ENCODE data around the gene SRRD. TPM values are rescaled to one million over a fixed set of nuclear protein-coding genes. Genes with fewer than 3 reads are reported as not detected.
A peak's percentile ranks its signal among the peaks of the same experiment; 100 is the strongest.

The SRRD gene
- total RNA-seq, 1 experiment from 2014 or later = 25.6 TPM

DNA sequence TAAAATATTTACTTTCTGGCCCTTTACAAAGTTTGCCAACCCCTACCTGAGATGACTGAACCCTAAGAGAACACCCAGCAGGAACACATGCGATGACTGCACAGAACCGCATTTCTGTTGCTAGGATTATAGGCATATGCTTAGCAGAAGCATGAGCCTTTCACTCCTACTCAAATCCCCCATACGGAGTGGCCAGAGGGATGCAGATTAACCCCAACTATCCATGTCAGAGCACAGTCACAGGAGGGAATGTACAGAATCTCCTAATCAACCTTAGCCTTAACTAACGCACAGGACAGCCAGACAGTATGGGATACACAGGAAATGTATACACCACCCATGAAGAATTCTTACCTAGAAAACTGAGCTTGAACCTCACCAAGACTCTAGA is 6.3 kb upstream of the SRRD start:
- CTCF ChIA-PET = interaction anchor here (0.5 kb wide), 1 partner anchor 16 kb away, joined by 6 read pairs; no protein-coding TSS in a partner anchor
- intact Hi-C loops (cut with micrococcal nuclease; ENCODE audit: unreplicated experiment) = no loop called here
- peaks cover 44% of the 10 kb centered on the region for H3K36me3 Mint-ChIP-seq (ENCODE audit: insufficient read depth, unreplicated experiment)
- H3K4me3 Mint-ChIP-seq (ENCODE audit: low read depth, unreplicated experiment) = no peak overlapping the region
- TF ChIP-seq, protein P1, sequence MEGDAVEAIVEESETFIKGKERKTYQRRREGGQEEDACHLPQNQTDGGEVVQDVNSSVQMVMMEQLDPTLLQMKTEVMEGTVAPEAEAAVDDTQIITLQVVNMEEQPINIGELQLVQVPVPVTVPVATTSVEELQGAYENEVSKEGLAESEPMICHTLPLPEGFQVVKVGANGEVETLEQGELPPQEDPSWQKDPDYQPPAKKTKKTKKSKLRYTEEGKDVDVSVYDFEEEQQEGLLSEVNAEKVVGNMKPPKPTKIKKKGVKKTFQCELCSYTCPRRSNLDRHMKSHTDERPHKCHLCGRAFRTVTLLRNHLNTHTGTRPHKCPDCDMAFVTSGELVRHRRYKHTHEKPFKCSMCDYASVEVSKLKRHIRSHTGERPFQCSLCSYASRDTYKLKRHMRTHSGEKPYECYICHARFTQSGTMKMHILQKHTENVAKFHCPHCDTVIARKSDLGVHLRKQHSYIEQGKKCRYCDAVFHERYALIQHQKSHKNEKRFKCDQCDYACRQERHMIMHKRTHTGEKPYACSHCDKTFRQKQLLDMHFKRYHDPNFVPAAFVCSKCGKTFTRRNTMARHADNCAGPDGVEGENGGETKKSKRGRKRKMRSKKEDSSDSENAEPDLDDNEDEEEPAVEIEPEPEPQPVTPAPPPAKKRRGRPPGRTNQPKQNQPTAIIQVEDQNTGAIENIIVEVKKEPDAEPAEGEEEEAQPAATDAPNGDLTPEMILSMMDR (IDR thresholded peaks at IDR 0.05; ENCODE audit: unreplicated experiment) = no peak
- H3K27me3 Mint-ChIP-seq (ENCODE audit: unreplicated experiment) = no peaks in the 10 kb centered on the region
- H3K4me1 Mint-ChIP-seq (ENCODE audit: low read depth, unreplicated experiment) = peaks cover 60% of the 10 kb centered on the region
- no peak for DNase-seq
- H3K9me3 Mint-ChIP-seq (ENCODE audit: low read depth, unreplicated experiment) = no peaks in the 10 kb centered on the region
- no TSS peak for BruUV-seq (replicated peaks)
- H3K27ac Mint-ChIP-seq (ENCODE audit: unreplicated experiment) = peak overlapping the region; percentile 41

DNA sequence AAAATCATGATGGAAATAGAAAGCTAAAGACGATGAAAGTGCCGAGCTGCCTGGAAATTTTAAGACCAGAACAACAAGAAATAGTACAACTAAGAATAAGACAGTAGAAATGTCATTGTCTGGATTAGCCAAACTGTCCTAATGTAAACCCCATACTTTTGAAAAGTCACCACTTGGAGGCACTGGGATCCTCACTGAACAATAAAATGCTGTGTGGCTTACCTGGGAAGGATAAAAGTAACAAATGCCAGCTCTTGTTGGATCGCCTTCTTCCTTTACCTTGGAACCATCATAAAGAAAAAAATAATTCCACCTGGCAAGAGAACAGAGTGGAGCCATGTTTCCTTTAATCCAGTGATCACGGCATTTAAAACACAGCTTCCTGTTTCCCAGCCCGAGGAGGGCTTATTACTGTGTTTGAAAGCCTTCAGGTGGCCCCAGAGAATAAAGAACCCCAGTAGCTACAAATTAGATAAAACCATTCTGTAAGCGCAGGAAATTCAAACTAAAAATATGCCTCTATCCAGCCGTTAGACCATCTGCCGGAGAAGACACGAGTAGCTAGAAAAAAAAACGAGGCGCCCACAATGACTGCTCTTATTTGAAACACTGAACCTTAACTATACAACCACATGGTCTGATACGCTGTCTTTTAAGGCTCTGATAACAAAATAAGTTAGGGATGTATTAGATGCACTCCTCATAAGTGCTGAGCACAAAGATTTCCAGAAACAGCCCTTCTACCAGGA is 4.5 kb upstream of the SRRD start:
- Mint-ChIP-seq H3K9me3 (ENCODE audit: low read depth, unreplicated experiment) (no peaks in the 10 kb centered on the region), H3K4me1 (ENCODE audit: low read depth, unreplicated experiment) (peaks cover 52% of the 10 kb centered on the region), H3K27me3 (ENCODE audit: unreplicated experiment) (no peaks in the 10 kb centered on the region), H3K4me3 (ENCODE audit: low read depth, unreplicated experiment) (peak overlapping the region; percentile 64), H3K36me3 (ENCODE audit: insufficient read depth, unreplicated experiment) (peaks cover 55% of the 10 kb centered on the region), H3K27ac (ENCODE audit: unreplicated experiment) (peak overlapping the region; percentile 83)
- CTCF ChIA-PET = interaction anchor here (0.6 kb wide), 3 partner anchors 37 to 969 kb away, joined by 3 to 4 read pairs (median 4); no protein-coding TSS in a partner anchor
- intact Hi-C loops (cut with micrococcal nuclease; ENCODE audit: unreplicated experiment) = no loop called here
- no TSS peak for BruUV-seq (replicated peaks)
- TF ChIP-seq, protein P1 (IDR thresholded peaks at IDR 0.05; ENCODE audit: unreplicated experiment) = no peak
- no peak for DNase-seq

DNA sequence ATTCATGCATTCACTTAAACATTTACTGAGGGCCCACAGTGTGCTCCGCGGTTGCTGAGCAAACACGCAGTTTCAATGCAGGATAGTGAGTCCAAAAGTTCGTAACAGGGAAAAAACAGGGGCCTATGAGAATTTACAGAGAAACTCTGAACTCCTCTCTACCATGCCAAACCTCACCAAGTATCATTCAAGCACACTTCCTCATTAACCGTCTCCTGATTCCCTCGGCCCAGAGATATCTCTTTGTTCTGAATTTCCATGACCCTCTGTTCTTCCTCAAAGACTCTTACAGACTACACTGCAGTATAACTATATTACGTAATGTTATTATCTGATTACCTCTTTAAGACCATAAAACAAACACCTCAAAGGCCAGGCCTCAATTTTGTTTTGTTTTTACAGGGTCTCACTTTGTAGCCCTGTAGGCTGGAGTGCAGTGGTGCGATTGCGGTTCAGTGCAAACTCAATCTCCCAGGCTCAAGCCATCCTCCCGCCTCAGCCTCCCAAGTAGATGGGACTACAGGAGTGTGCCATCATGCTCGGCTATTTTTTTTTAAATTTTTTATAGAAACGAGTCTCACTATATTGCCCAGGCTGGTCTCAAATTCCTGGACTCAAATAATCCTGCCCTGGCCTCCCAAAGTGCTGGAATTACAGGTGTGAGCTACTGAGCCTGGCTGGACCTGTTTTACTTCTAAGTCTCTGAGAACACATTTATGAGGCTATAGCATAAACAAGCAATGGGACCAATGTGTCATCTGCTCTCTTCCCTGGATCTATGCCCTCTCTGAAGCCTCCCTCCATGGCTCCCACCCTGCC is 3.7 kb upstream of the SRRD start:
- intact Hi-C loops (cut with micrococcal nuclease; ENCODE audit: unreplicated experiment) = no loop called here
- CTCF ChIA-PET = no interaction called here
- Mint-ChIP-seq H3K4me1 (ENCODE audit: low read depth, unreplicated experiment) (peaks cover 47% of the 10 kb centered on the region), H3K27me3 (ENCODE audit: unreplicated experiment) (no peaks in the 10 kb centered on the region), H3K4me3 (ENCODE audit: low read depth, unreplicated experiment) (peak overlapping the region; percentile 64), H3K9me3 (ENCODE audit: low read depth, unreplicated experiment) (no peaks in the 10 kb centered on the region), H3K27ac (ENCODE audit: unreplicated experiment) (peak overlapping the region; percentile 83), H3K36me3 (ENCODE audit: insufficient read depth, unreplicated experiment) (peaks cover 58% of the 10 kb centered on the region)
- TF ChIP-seq, protein P1 (IDR thresholded peaks at IDR 0.05; ENCODE audit: unreplicated experiment) = no peak
- BruUV-seq (replicated peaks) = no TSS peak
- DNase-seq = no peak

DNA sequence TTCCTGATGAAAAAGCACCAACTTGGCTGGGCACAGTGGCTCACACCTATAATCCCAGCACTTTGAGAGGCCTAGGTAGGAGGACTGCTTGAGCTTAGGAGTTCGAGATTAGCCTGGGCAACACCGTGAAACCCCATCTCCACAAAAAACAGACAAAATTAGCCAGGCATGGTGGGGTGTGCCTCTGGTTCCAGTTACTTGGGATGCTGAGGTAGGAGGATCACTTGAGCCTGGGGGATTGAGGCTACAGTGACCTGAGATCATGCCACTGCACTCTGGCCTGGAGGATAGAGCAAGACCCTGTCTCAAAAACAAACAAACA is 3.1 kb upstream of the SRRD start:
- peaks cover 56% of the 10 kb centered on the region for H3K36me3 Mint-ChIP-seq (ENCODE audit: insufficient read depth, unreplicated experiment)
- no peak for DNase-seq
- CTCF ChIA-PET = no interaction called here
- H3K9me3 Mint-ChIP-seq (ENCODE audit: low read depth, unreplicated experiment) = no peaks in the 10 kb centered on the region
- peaks cover 52% of the 10 kb centered on the region for H3K4me1 Mint-ChIP-seq (ENCODE audit: low read depth, unreplicated experiment)
- no peaks in the 10 kb centered on the region for H3K27me3 Mint-ChIP-seq (ENCODE audit: unreplicated experiment)
- no peak overlapping the region for H3K27ac Mint-ChIP-seq (ENCODE audit: unreplicated experiment)
- no TSS peak for BruUV-seq (replicated peaks)
- intact Hi-C loops (cut with micrococcal nuclease; ENCODE audit: unreplicated experiment) = no loop called here
- TF ChIP-seq, protein P1 (IDR thresholded peaks at IDR 0.05; ENCODE audit: unreplicated experiment) = no peak
- H3K4me3 Mint-ChIP-seq (ENCODE audit: low read depth, unreplicated experiment) = no peak overlapping the region
